Stimulated activated CD4-positive, alpha-beta T cell treated with anti-CD3 and anti-CD28 coated beads, Interleukin-1b, Interleukin-23, amount 100 ng/mL, for 48 hours (primary cell): ENCODE results near the gene LHFPL2.

ENCODE experiments used
- DNase-seq: peaks from one replicate; pipeline ENCODE4 v3.0.0-alpha.2; 2020

LHFPL2 gene

GRCh38 chr5:78563621-78564020, 85.0 kb downstream of the LHFPL2 start:
- no peak for DNase-seq

- no peak for DNase-seq
These were observed 85.8 kb downstream of the LHFPL2 start for GRCh38 chr5:78562714-78563330.

- no peak for DNase-seq
These were observed 86.6 kb downstream of the LHFPL2 start for GRCh38 chr5:78562001-78562400.

GRCh38 chr5:78561261-78561660, 87.3 kb downstream of the LHFPL2 start:
- DNase-seq = no peak

GRCh38 chr5:78560000-78560855, 88.3 kb downstream of the LHFPL2 start:
- no peak for DNase-seq

GRCh38 chr5:78557601-78558000, 91.0 kb downstream of the LHFPL2 start:
- no peak for DNase-seq

- no peak for DNase-seq
These were observed 92.7 kb downstream of the LHFPL2 start for GRCh38 chr5:78555870-78556269.

GRCh38 chr5:78554670-78555069, 93.9 kb downstream of the LHFPL2 start:
- no peak for DNase-seq

- DNase-seq = no peak
These were observed 94.8 kb downstream of the LHFPL2 start for GRCh38 chr5:78553580-78554353.

GRCh38 chr5:78552729-78553342, 95.7 kb downstream of the LHFPL2 start:
- no peak for DNase-seq

- DNase-seq = no peak
These were observed 97.7 kb downstream of the LHFPL2 start for GRCh38 chr5:78550891-78551290.

- no peak for DNase-seq
These were observed 99.5 kb downstream of the LHFPL2 start for GRCh38 chr5:78549043-78549442.

GRCh38 chr5:78547731-78548615, 100.6 kb downstream of the LHFPL2 start:
- DNase-seq = no peak

GRCh38 chr5:78547183-78547582, 101.4 kb downstream of the LHFPL2 start:
- DNase-seq = no peak

- no peak for DNase-seq
These were observed 102.1 kb downstream of the LHFPL2 start for GRCh38 chr5:78546276-78546996.

GRCh38 chr5:78545406-78545805, 103.2 kb downstream of the LHFPL2 start:
- no peak for DNase-seq

- DNase-seq = no peak
These were observed 103.9 kb downstream of the LHFPL2 start for GRCh38 chr5:78544561-78545201.

- DNase-seq = no peak
These were observed 104.7 kb downstream of the LHFPL2 start for GRCh38 chr5:78543916-78544315.

GRCh38 chr5:78543292-78543691, 105.3 kb downstream of the LHFPL2 start:
- DNase-seq = no peak

- no peak for DNase-seq
These were observed 106.2 kb downstream of the LHFPL2 start for GRCh38 chr5:78542321-78542840.
